OCI-LY3 (cell line): ENCODE data around the gene MAP3K12.

Source experiments
- H2AFZ ChIP-seq: fragments of 200-600, 300-600 bp; shearing (Covaris generic); 2 replicates; pipeline ENCODE4 v1.6.0; 2014; ENCODE audit warnings: antibody characterized with exemption, low read depth, low read length
- H3K27ac ChIP-seq: fragments of 200-600, 300-600 bp; sonication (generic); 2 replicates; pipeline ENCODE4 v1.5.1; 2014; ENCODE audit warnings: mild to moderate bottlenecking, low read length, moderate library complexity, mixed read lengths
- H3K27me3 ChIP-seq: fragments of 200-600, 300-600 bp; sonication (generic); 2 replicates; pipeline ENCODE4 v1.6.1; 2014; ENCODE audit warnings: low read depth, low read length, mixed read lengths
- H3K36me3 ChIP-seq: fragments of 200-600, 300-600 bp; sonication (generic); replicated peaks from 2 replicates; pipeline ENCODE3; 2014; ENCODE audit warnings: low read depth, low read length, mixed read lengths
- H3K4me1 ChIP-seq: fragments of 300-600, 200-600 bp; sonication (generic); 2 replicates; pipeline ENCODE4 v1.6.1; 2014; ENCODE audit warnings: low read length, mixed read lengths
- H3K4me2 ChIP-seq: fragments of 200-600, 300-600 bp; sonication (generic); 2 replicates; pipeline ENCODE4 v1.6.1; 2014; ENCODE audit warnings: low read length, mixed read lengths
- H3K4me3 ChIP-seq: fragments of 300-600, 200-600 bp; sonication (generic); 2 replicates; pipeline ENCODE4 v1.5.1; 2014; ENCODE audit warnings: antibody characterized with exemption, mild to moderate bottlenecking, low read length, moderate library complexity
- H3K79me2 ChIP-seq: fragments of 300-600, 200-600 bp; shearing (Covaris generic); 2 replicates; pipeline ENCODE4 v1.6.1; 2014; ENCODE audit warnings: mild to moderate bottlenecking, low read length, mixed read lengths
- H3K9ac ChIP-seq: fragments of 300-600, 200-600 bp; shearing (Covaris generic); 2 replicates; pipeline ENCODE4 v1.6.0; 2014; ENCODE audit warnings: mild to moderate bottlenecking, low read length, moderate library complexity
- H3K9me3 ChIP-seq: fragments of 200-600, 300-600 bp; shearing (Covaris generic); 2 replicates; pipeline ENCODE4 v1.6.1; 2014; ENCODE audit warnings: low read length, mixed read lengths; ENCODE audit not compliant: insufficient read depth
- H4K20me1 ChIP-seq: fragments of 200-600, 300-600 bp; sonication (generic); 2 replicates; pipeline ENCODE4 v1.6.1; 2016; ENCODE audit warnings: low read length, mixed read lengths; ENCODE audit not compliant: insufficient read depth
- CTCF ChIP-seq: fragments of 200-600, 300-600 bp; sonication (generic); IDR thresholded peaks from 2 replicates; pipeline ENCODE4 v1.5.1; 2014; ENCODE audit warnings: antibody characterized with exemption, low read length, low read depth
- EZH2phosphoT487 ChIP-seq: fragments of 200-600 bp; shearing (Covaris generic); IDR thresholded peaks from 2 replicates; pipeline ENCODE4 v1.6.1; 2018; ENCODE audit warnings: antibody characterized with exemption, mixed run types, low read depth

The MAP3K12 gene

GRCh38 chr12:53461059-53461458 is 38.2 kb downstream of the MAP3K12 start:
- Histone ChIP-seq H3K4me3 (no peak overlapping the region), H3K4me2 (no peak overlapping the region), H3K27ac (no peak overlapping the region), H2AFZ (no peak overlapping the region), H3K4me1 (no peaks in the 10 kb centered on the region), H3K9me3 (no peaks in the 10 kb centered on the region), H3K79me2 (peaks cover 87% of the 10 kb centered on the region), H4K20me1 (peaks cover 63% of the 10 kb centered on the region), H3K36me3 (peaks cover 87% of the 10 kb centered on the region), H3K27me3 (no peaks in the 10 kb centered on the region), H3K9ac (no peak overlapping the region)
- TF ChIP-seq CTCF (no peak), EZH2phosphoT487 (no peak)

GRCh38 chr12:53459097-53459496 is 40.2 kb downstream of the MAP3K12 start:
- Histone ChIP-seq H3K9ac (no peak overlapping the region), H3K4me2 (no peak overlapping the region), H3K9me3 (no peaks in the 10 kb centered on the region), H3K27ac (no peak overlapping the region), H3K79me2 (peaks cover 90% of the 10 kb centered on the region), H3K4me1 (peaks cover 2% of the 10 kb centered on the region), H3K27me3 (no peaks in the 10 kb centered on the region), H3K36me3 (peaks cover 88% of the 10 kb centered on the region), H2AFZ (no peak overlapping the region), H4K20me1 (peaks cover 61% of the 10 kb centered on the region), H3K4me3 (no peak overlapping the region)
- TF ChIP-seq EZH2phosphoT487 (no peak), CTCF (no peak)

GRCh38 chr12:53456654-53457366 is 42.4 kb downstream of the MAP3K12 start:
- no peak for TF ChIP-seq EZH2phosphoT487
- Histone ChIP-seq H3K79me2 (peaks cover 89% of the 10 kb centered on the region), H3K9me3 (no peaks in the 10 kb centered on the region), H3K4me2 (no peak overlapping the region), H3K27ac (no peak overlapping the region), H2AFZ (no peak overlapping the region), H4K20me1 (peaks cover 58% of the 10 kb centered on the region), H3K27me3 (no peaks in the 10 kb centered on the region), H3K4me3 (no peak overlapping the region), H3K4me1 (peaks cover 15% of the 10 kb centered on the region), H3K36me3 (peaks cover 80% of the 10 kb centered on the region), H3K9ac (no peak overlapping the region)

DNA sequence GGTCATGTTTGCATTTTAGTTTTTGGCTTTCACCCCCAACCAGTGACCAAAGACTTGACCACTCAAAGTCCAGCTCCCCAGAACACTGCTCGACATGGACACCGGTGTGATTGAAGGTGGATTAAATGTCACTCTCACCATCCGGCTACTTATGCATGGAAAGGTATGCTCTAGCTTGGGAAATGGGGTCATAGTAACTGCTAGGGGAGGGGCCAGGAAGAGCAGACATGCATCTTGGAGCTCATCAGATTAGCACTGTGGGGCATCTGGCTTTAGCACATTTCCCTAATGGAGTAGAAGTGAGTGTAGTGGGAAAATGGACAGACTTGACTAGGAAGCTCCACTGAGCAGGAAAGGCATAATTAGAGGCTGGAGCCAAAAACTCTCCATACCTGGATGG is 44.6 kb downstream of the MAP3K12 start:
- H3K27me3 ChIP-seq, result no peaks in the 10 kb centered on the region
- H3K4me1 ChIP-seq, result peaks cover 18% of the 10 kb centered on the region
- no peaks in the 10 kb centered on the region for H3K9me3 ChIP-seq
- H3K27ac ChIP-seq, result no peak overlapping the region
- no peak overlapping the region for H3K9ac ChIP-seq
- no peak for TF ChIP-seq CTCF
- no peak for TF ChIP-seq EZH2phosphoT487
- no peak overlapping the region for H3K4me2 ChIP-seq
- peaks cover 59% of the 10 kb centered on the region for H3K36me3 ChIP-seq
- peaks cover 69% of the 10 kb centered on the region for H3K79me2 ChIP-seq
- no peak overlapping the region for H3K4me3 ChIP-seq
- peaks cover 38% of the 10 kb centered on the region for H4K20me1 ChIP-seq
- no peak overlapping the region for H2AFZ ChIP-seq
